Measurements from ENCODE around the gene BAIAP2.

Gene BAIAP2

GRCh38 chr17:80998118-80998747 lies 36.7 kb upstream of the BAIAP2 start:
- Mint-ChIP-seq H3K36me3 (ENCODE audit: low read depth) (peaks cover 53% of the 10 kb centered on the region), H3K27ac (no peak overlapping the region), H3K4me3 (no peak overlapping the region), H3K27me3 (peaks cover 17% of the 10 kb centered on the region), H3K4me1 (ENCODE audit: low read depth) (peaks cover 12% of the 10 kb centered on the region), H3K9me3 (no peaks in the 10 kb centered on the region)
- DNase-seq = no peak

- Mint-ChIP-seq H3K36me3 (ENCODE audit: low read depth) (peaks cover 53% of the 10 kb centered on the region), H3K27me3 (peaks cover 22% of the 10 kb centered on the region), H3K4me1 (ENCODE audit: low read depth) (peaks cover 11% of the 10 kb centered on the region), H3K4me3 (no peak overlapping the region), H3K27ac (no peak overlapping the region), H3K9me3 (no peaks in the 10 kb centered on the region)
- DNase-seq = no peak
Observed at GRCh38 chr17:80998748-80999535, 36.0 kb upstream of the BAIAP2 start.

- peaks cover 27% of the 10 kb centered on the region for H3K27me3 Mint-ChIP-seq
- H3K36me3 Mint-ChIP-seq (ENCODE audit: low read depth) = peaks cover 50% of the 10 kb centered on the region
- DNase-seq = no peak
- no peak overlapping the region for H3K4me3 Mint-ChIP-seq
- no peak overlapping the region for H3K27ac Mint-ChIP-seq
- peaks cover 15% of the 10 kb centered on the region for H3K4me1 Mint-ChIP-seq (ENCODE audit: low read depth)
- H3K9me3 Mint-ChIP-seq = no peaks in the 10 kb centered on the region
Observed at GRCh38 chr17:80999536-81000333, 35.2 kb upstream of the BAIAP2 start.

- peaks cover 30% of the 10 kb centered on the region for H3K27me3 Mint-ChIP-seq
- no peak for DNase-seq
- H3K9me3 Mint-ChIP-seq = no peaks in the 10 kb centered on the region
- H3K4me1 Mint-ChIP-seq (ENCODE audit: low read depth) = peaks cover 17% of the 10 kb centered on the region
- no peak overlapping the region for H3K4me3 Mint-ChIP-seq
- no peak overlapping the region for H3K27ac Mint-ChIP-seq
- peaks cover 46% of the 10 kb centered on the region for H3K36me3 Mint-ChIP-seq (ENCODE audit: low read depth)
Observed at GRCh38 chr17:81000334-81000630, 34.7 kb upstream of the BAIAP2 start.

- peaks cover 17% of the 10 kb centered on the region for H3K4me1 Mint-ChIP-seq (ENCODE audit: low read depth)
- H3K36me3 Mint-ChIP-seq (ENCODE audit: low read depth) = peaks cover 41% of the 10 kb centered on the region
- no peak overlapping the region for H3K27ac Mint-ChIP-seq
- DNase-seq = no peak
- no peak overlapping the region for H3K4me3 Mint-ChIP-seq
- H3K27me3 Mint-ChIP-seq = peaks cover 30% of the 10 kb centered on the region
- no peaks in the 10 kb centered on the region for H3K9me3 Mint-ChIP-seq
Observed at GRCh38 chr17:81000631-81001357, 34.2 kb upstream of the BAIAP2 start.

GRCh38 chr17:81002013-81002384 lies 33.0 kb upstream of the BAIAP2 start:
- Mint-ChIP-seq H3K27ac (no peak overlapping the region), H3K4me3 (no peak overlapping the region)

GRCh38 chr17:81002409-81003361 lies 32.3 kb upstream of the BAIAP2 start:
- H3K27me3 Mint-ChIP-seq = peaks cover 40% of the 10 kb centered on the region
- peaks cover 18% of the 10 kb centered on the region for H3K4me1 Mint-ChIP-seq (ENCODE audit: low read depth)
- H3K9me3 Mint-ChIP-seq = no peaks in the 10 kb centered on the region
- no peak overlapping the region for H3K4me3 Mint-ChIP-seq
- H3K27ac Mint-ChIP-seq = peak overlapping the region; percentile 22
- DNase-seq = no peak
- peaks cover 24% of the 10 kb centered on the region for H3K36me3 Mint-ChIP-seq (ENCODE audit: low read depth)

More at GRCh38 chr17:81002013-81002384, 33.0 kb upstream of the BAIAP2 start:
- DNase-seq = no peak
- Mint-ChIP-seq H3K9me3 (no peaks in the 10 kb centered on the region), H3K4me1 (ENCODE audit: low read depth) (peaks cover 18% of the 10 kb centered on the region), H3K36me3 (ENCODE audit: low read depth) (peaks cover 30% of the 10 kb centered on the region), H3K27me3 (peaks cover 40% of the 10 kb centered on the region)

- Mint-ChIP-seq H3K27me3 (peaks cover 40% of the 10 kb centered on the region), H3K36me3 (ENCODE audit: low read depth) (peaks cover 15% of the 10 kb centered on the region), H3K4me3 (no peak overlapping the region), H3K4me1 (ENCODE audit: low read depth) (peaks cover 18% of the 10 kb centered on the region), H3K27ac (no peak overlapping the region), H3K9me3 (no peaks in the 10 kb centered on the region)
- peak; percentile 54 for DNase-seq
Observed at GRCh38 chr17:81003711-81004475, 31.1 kb upstream of the BAIAP2 start.

GRCh38 chr17:81006891-81007290 lies 28.1 kb upstream of the BAIAP2 start:
- Mint-ChIP-seq H3K27me3 (peaks cover 35% of the 10 kb centered on the region), H3K36me3 (ENCODE audit: low read depth) (no peaks in the 10 kb centered on the region), H3K4me1 (ENCODE audit: low read depth) (peaks cover 18% of the 10 kb centered on the region), H3K27ac (no peak overlapping the region), H3K9me3 (peaks cover 5% of the 10 kb centered on the region), H3K4me3 (no peak overlapping the region)
- no peak for DNase-seq

- H3K4me1 Mint-ChIP-seq (ENCODE audit: low read depth) = peaks cover 12% of the 10 kb centered on the region
- DNase-seq = no peak
- H3K4me3 Mint-ChIP-seq = no peak overlapping the region
- no peak overlapping the region for H3K27ac Mint-ChIP-seq
- H3K27me3 Mint-ChIP-seq = peaks cover 24% of the 10 kb centered on the region
- H3K36me3 Mint-ChIP-seq (ENCODE audit: low read depth) = no peaks in the 10 kb centered on the region
- H3K9me3 Mint-ChIP-seq = peaks cover 5% of the 10 kb centered on the region
Observed at GRCh38 chr17:81008140-81008539, 26.8 kb upstream of the BAIAP2 start.

- Mint-ChIP-seq H3K27me3 (peaks cover 18% of the 10 kb centered on the region), H3K27ac (no peak overlapping the region), H3K4me1 (ENCODE audit: low read depth) (peaks cover 7% of the 10 kb centered on the region), H3K4me3 (no peak overlapping the region), H3K36me3 (ENCODE audit: low read depth) (no peaks in the 10 kb centered on the region), H3K9me3 (peaks cover 5% of the 10 kb centered on the region)
- DNase-seq = no peak
Observed at GRCh38 chr17:81009136-81009535, 25.8 kb upstream of the BAIAP2 start.

GRCh38 chr17:81010935-81011334 lies 24.0 kb upstream of the BAIAP2 start:
- DNase-seq = no peak
- Mint-ChIP-seq H3K4me3 (no peak overlapping the region), H3K27me3 (peaks cover 10% of the 10 kb centered on the region), H3K27ac (no peak overlapping the region), H3K9me3 (peaks cover 5% of the 10 kb centered on the region), H3K36me3 (ENCODE audit: low read depth) (no peaks in the 10 kb centered on the region), H3K4me1 (ENCODE audit: low read depth) (peaks cover under 1% of the 10 kb centered on the region)

GRCh38 chr17:81011951-81012350 lies 23.0 kb upstream of the BAIAP2 start:
- peaks cover 3% of the 10 kb centered on the region for H3K4me1 Mint-ChIP-seq (ENCODE audit: low read depth)
- peaks cover 2% of the 10 kb centered on the region for H3K36me3 Mint-ChIP-seq (ENCODE audit: low read depth)
- H3K27ac Mint-ChIP-seq = no peak overlapping the region
- H3K4me3 Mint-ChIP-seq = no peak overlapping the region
- H3K9me3 Mint-ChIP-seq = peaks cover 9% of the 10 kb centered on the region
- no peak for DNase-seq
- peaks cover 1% of the 10 kb centered on the region for H3K27me3 Mint-ChIP-seq

All from activated T-cell treated with anti-CD3 and anti-CD28 coated beads, Interleukin-2, amount 50 U/mL, for 24 hours (primary cell).